Measurements from ENCODE around the gene PLA2G15. TPM values are rescaled to one million over a fixed set of nuclear protein-coding genes. Genes with fewer than 3 reads are reported as not detected.

Gene PLA2G15
- total RNA-seq, 1 donor from 2014 or later = 26.8 TPM

- Mint-ChIP-seq H3K9me3 (ENCODE audit: unreplicated experiment) (no peaks in the 10 kb centered on the region), H3K4me3 (ENCODE audit: unreplicated experiment) (no peak overlapping the region), H3K36me3 (ENCODE audit: low read depth, unreplicated experiment) (peaks cover 8% of the 10 kb centered on the region), H3K27ac (ENCODE audit: unreplicated experiment) (no peak overlapping the region), H3K4me1 (ENCODE audit: low read depth, unreplicated experiment) (peaks cover 7% of the 10 kb centered on the region), H3K27me3 (ENCODE audit: low read depth, unreplicated experiment) (no peaks in the 10 kb centered on the region)
- no peak overlapping the region for H3K27ac ChIP-seq (ENCODE audit: low read depth, low read length)
- TF ChIP-seq EZH2 (IDR thresholded peaks at IDR 0.05; ENCODE audit: insufficient read depth, low read length) (no peak), CTCF (IDR thresholded peaks at IDR 0.05; ENCODE audit: insufficient read depth, low read depth, low read length) (no peak)
- no peak for DNase-seq (ENCODE audit: low read depth)
- H3K4me2 ChIP-seq (ENCODE audit: low read length) = no peak overlapping the region
- no peak overlapping the region for H3K4me3 ChIP-seq (ENCODE audit: insufficient read depth, low read depth, low read length)
- H4K20me1 ChIP-seq (ENCODE audit: insufficient read depth, low read length) = peaks cover 23% of the 10 kb centered on the region
- peaks cover 10% of the 10 kb centered on the region for H3K4me1 ChIP-seq (ENCODE audit: insufficient read depth, low read length)
- peaks cover 30% of the 10 kb centered on the region for H3K79me2 ChIP-seq (ENCODE audit: insufficient read depth, low read length)
- H3K9ac ChIP-seq (ENCODE audit: low read length) = no peak overlapping the region
- FAIRE-seq = no peak
- peaks cover 3% of the 10 kb centered on the region for H3K36me3 ChIP-seq (ENCODE audit: insufficient read depth, low read length)
- no peaks in the 10 kb centered on the region for H3K27me3 ChIP-seq (ENCODE audit: insufficient read depth, low read length)
- H2AFZ ChIP-seq (ENCODE audit: low read depth, low read length) = no peak overlapping the region
- no peaks in the 10 kb centered on the region for H3K9me3 ChIP-seq (ENCODE audit: insufficient read depth, low read depth, low read length)
Observed at GRCh38 chr16:68249371-68249770, 4.2 kb downstream of the PLA2G15 start.

- Histone ChIP-seq H3K9me3 (ENCODE audit: insufficient read depth, low read depth, low read length) (no peaks in the 10 kb centered on the region), H3K4me3 (ENCODE audit: insufficient read depth, low read depth, low read length) (no peak overlapping the region), H4K20me1 (ENCODE audit: insufficient read depth, low read length) (peaks cover 23% of the 10 kb centered on the region), H3K36me3 (ENCODE audit: insufficient read depth, low read length) (peaks cover 7% of the 10 kb centered on the region), H3K27ac (ENCODE audit: low read depth, low read length) (no peak overlapping the region), H3K79me2 (ENCODE audit: insufficient read depth, low read length) (peaks cover 23% of the 10 kb centered on the region), H2AFZ (ENCODE audit: low read depth, low read length) (no peak overlapping the region), H3K4me2 (ENCODE audit: low read length) (no peak overlapping the region), H3K9ac (ENCODE audit: low read length) (no peak overlapping the region), H3K4me1 (ENCODE audit: insufficient read depth, low read length) (peaks cover 2% of the 10 kb centered on the region), H3K27me3 (ENCODE audit: insufficient read depth, low read length) (no peaks in the 10 kb centered on the region)
- no peak overlapping the region for H3K27ac Mint-ChIP-seq (ENCODE audit: unreplicated experiment)
- no peak for TF ChIP-seq CTCF (IDR thresholded peaks at IDR 0.05; ENCODE audit: insufficient read depth, low read depth, low read length)
- H3K27me3 Mint-ChIP-seq (ENCODE audit: low read depth, unreplicated experiment) = no peaks in the 10 kb centered on the region
- peaks cover 5% of the 10 kb centered on the region for H3K4me1 Mint-ChIP-seq (ENCODE audit: low read depth, unreplicated experiment)
- DNase-seq (ENCODE audit: low read depth) = no peak
- FAIRE-seq = no peak
- no peak overlapping the region for H3K4me3 Mint-ChIP-seq (ENCODE audit: unreplicated experiment)
- H3K36me3 Mint-ChIP-seq (ENCODE audit: low read depth, unreplicated experiment) = peaks cover 8% of the 10 kb centered on the region
- no peaks in the 10 kb centered on the region for H3K9me3 Mint-ChIP-seq (ENCODE audit: unreplicated experiment)
Observed at GRCh38 chr16:68250951-68251350, 5.8 kb downstream of the PLA2G15 start.

- no peak overlapping the region for H3K4me3 ChIP-seq (ENCODE audit: insufficient read depth, low read depth, low read length)
- peaks cover 19% of the 10 kb centered on the region for H4K20me1 ChIP-seq (ENCODE audit: insufficient read depth, low read length)
- H3K9ac ChIP-seq (ENCODE audit: low read length) = no peak overlapping the region
- peaks cover 8% of the 10 kb centered on the region for H3K36me3 Mint-ChIP-seq (ENCODE audit: low read depth, unreplicated experiment)
- H3K4me2 ChIP-seq (ENCODE audit: low read length) = no peak overlapping the region
- DNase-seq (ENCODE audit: low read depth) (no peak), FAIRE-seq (no peak)
- H2AFZ ChIP-seq (ENCODE audit: low read depth, low read length) = no peak overlapping the region
- H3K27me3 Mint-ChIP-seq (ENCODE audit: low read depth, unreplicated experiment) = no peaks in the 10 kb centered on the region
- no peak overlapping the region for H3K27ac ChIP-seq (ENCODE audit: low read depth, low read length)
- H3K9me3 ChIP-seq (ENCODE audit: insufficient read depth, low read depth, low read length) = no peaks in the 10 kb centered on the region
- H3K27ac Mint-ChIP-seq (ENCODE audit: unreplicated experiment) = no peak overlapping the region
- H3K27me3 ChIP-seq (ENCODE audit: insufficient read depth, low read length) = no peaks in the 10 kb centered on the region
- H3K4me1 ChIP-seq (ENCODE audit: insufficient read depth, low read length) = no peaks in the 10 kb centered on the region
- TF ChIP-seq EZH2 (IDR thresholded peaks at IDR 0.05; ENCODE audit: insufficient read depth, low read length) = no peak
- TF ChIP-seq CTCF (IDR thresholded peaks at IDR 0.05; ENCODE audit: insufficient read depth, low read depth, low read length) = no peak
- H3K9me3 Mint-ChIP-seq (ENCODE audit: unreplicated experiment) = no peaks in the 10 kb centered on the region
- H3K4me3 Mint-ChIP-seq (ENCODE audit: unreplicated experiment) = no peak overlapping the region
- no peaks in the 10 kb centered on the region for H3K4me1 Mint-ChIP-seq (ENCODE audit: low read depth, unreplicated experiment)
- peaks cover 7% of the 10 kb centered on the region for H3K36me3 ChIP-seq (ENCODE audit: insufficient read depth, low read length)
- H3K79me2 ChIP-seq (ENCODE audit: insufficient read depth, low read length) = peaks cover 14% of the 10 kb centered on the region
Observed at GRCh38 chr16:68251832-68252231, 6.7 kb downstream of the PLA2G15 start.
